Neutrophil (primary cell): Measurements from ENCODE around the gene NIM1K.

Source experiments
- H3K27ac ChIP-seq: fragments of 200-600 bp; sonication (generic); 2 replicates; pipeline ENCODE4 v1.5.1; 2016; ENCODE audit warnings: mild to moderate bottlenecking, moderate library complexity
- H3K27me3 ChIP-seq: fragments of 200-600 bp; sonication (generic); 2 replicates; pipeline ENCODE4 v1.6.0; 2016; ENCODE audit warnings: mild to moderate bottlenecking
- H3K36me3 ChIP-seq: fragments of 200-600 bp; sonication (generic); 2 replicates; pipeline ENCODE4 v1.5.1; 2017
- H3K4me1 ChIP-seq, 2 experiments: fragments of 200-600 bp in 1 of 2; sonication (generic) in 1 of 2; 1 replicate in 1 of 2; 2 replicates in 1 of 2; pipeline versions ENCODE4 v1.5.1 to v1.6.1; 2013 to 2016; ENCODE audit warnings: low read depth in 1 of 2, low read length in 1 of 2, mild to moderate bottlenecking in 1 of 2, moderate library complexity in 1 of 2; ENCODE audit not compliant: control insufficient read depth in 1 of 2, insufficient read depth in 1 of 2
- H3K4me3 ChIP-seq, 2 experiments: fragments of 200-600 bp in 1 of 2; sonication (generic) in 1 of 2; 1 replicate in 1 of 2; 2 replicates in 1 of 2; pipeline ENCODE4 v1.5.1; 2013 to 2016; ENCODE audit warnings: low read depth in 1 of 2, low read length in 1 of 2, mild to moderate bottlenecking in 1 of 2, moderate library complexity in 1 of 2
- H3K9me3 ChIP-seq: fragments of 200-600 bp; sonication (generic); 2 replicates; pipeline ENCODE4 v1.5.1; 2016
- CTCF ChIP-seq: fragments of 200-600 bp; sonication (generic); IDR thresholded peaks from 2 replicates; pipeline ENCODE4 v1.5.1; 2016; ENCODE audit warnings: antibody characterized with exemption

NIM1K gene

GRCh38 chr5:43190755-43191603, 1.0 kb upstream of the NIM1K start:
- Histone ChIP-seq H3K4me1 (peaks cover 25 to 27% of the 10 kb centered on the region in 2 experiments), H3K4me3 (no peak overlapping the region), H3K9me3 (no peaks in the 10 kb centered on the region), H3K27me3 (peaks cover 57% of the 10 kb centered on the region), H3K36me3 (no peaks in the 10 kb centered on the region), H3K27ac (no peak overlapping the region)
- no peak for TF ChIP-seq CTCF

GRCh38 chr5:43192558-43193180, 644 bp downstream of the NIM1K start:
- H3K27ac ChIP-seq: no peak overlapping the region
- H3K36me3 ChIP-seq: no peaks in the 10 kb centered on the region
- H3K4me1 ChIP-seq: peaks cover 25 to 27% of the 10 kb centered on the region in 2 experiments
- TF ChIP-seq CTCF: no peak
- H3K27me3 ChIP-seq: peaks cover 57% of the 10 kb centered on the region
- H3K4me3 ChIP-seq: peak overlapping the region; percentile 24 to 57
- no peaks in the 10 kb centered on the region for H3K9me3 ChIP-seq

GRCh38 chr5:43193181-43193893, 1.3 kb downstream of the NIM1K start:
- TF ChIP-seq CTCF: no peak
- peak overlapping the region; percentile 24 to 57 for H3K4me3 ChIP-seq
- H3K9me3 ChIP-seq: no peaks in the 10 kb centered on the region
- peaks cover 57% of the 10 kb centered on the region for H3K27me3 ChIP-seq
- H3K4me1 ChIP-seq: peaks cover 25 to 27% of the 10 kb centered on the region in 2 experiments
- H3K27ac ChIP-seq: no peak overlapping the region
- no peaks in the 10 kb centered on the region for H3K36me3 ChIP-seq

GRCh38 chr5:43193894-43194265, 1.9 kb downstream of the NIM1K start:
- Histone ChIP-seq H3K27ac (no peak overlapping the region), H3K9me3 (no peaks in the 10 kb centered on the region)

More at GRCh38 chr5:43193894-43194265, 1.9 kb downstream of the NIM1K start:
- H3K4me3 ChIP-seq: peak overlapping the region in 1 of 2 experiments; percentile 57
- H3K27me3 ChIP-seq: peaks cover 57% of the 10 kb centered on the region
- no peaks in the 10 kb centered on the region for H3K36me3 ChIP-seq
- peaks cover 25 to 27% of the 10 kb centered on the region in 2 experiments for H3K4me1 ChIP-seq
- TF ChIP-seq CTCF: no peak
